Omental fat pad (tissue), 4 donors: ENCODE results near the gene TSPO2. TPM values are rescaled to one million over a fixed set of nuclear protein-coding genes. Genes with fewer than 3 reads are reported as not detected.
A peak's percentile ranks its signal among the peaks of the same experiment; 100 is the strongest.

Source experiments
- ATAC-seq: fragments of 150-250 bp; one replicate; pipeline ENCODE4 v1.9.1; 2016; ENCODE audit warnings: mild to moderate bottlenecking, moderate library complexity; ENCODE audit not compliant: low FRiP score
- DNase-seq: peaks from one replicate; pipeline ENCODE4 v3.0.0-alpha.2; 2019; ENCODE audit warnings: low spot score
- total RNA-seq, 4 donors: library from RNA; depleted of rRNA; stranded (reverse); fragments of >200 nt; gene quantifications; one replicate each; pipeline ENCODE4 v1.1.0, GENCODE V29; 2016
- TF ChIP-seq, protein P1 (sequence below), 3 donors: fragments of 450-650 bp; IDR thresholded peaks; one replicate each; pipeline ENCODE4 v1.5.1; 2016 to 2017; ENCODE audit warnings: antibody characterized with exemption in 3 of 3, mild to moderate bottlenecking in 3 of 3, moderate library complexity in 2 of 3

The TSPO2 gene
- total RNA-seq, 4 donors from 2014 or later, result not detected

DNA sequence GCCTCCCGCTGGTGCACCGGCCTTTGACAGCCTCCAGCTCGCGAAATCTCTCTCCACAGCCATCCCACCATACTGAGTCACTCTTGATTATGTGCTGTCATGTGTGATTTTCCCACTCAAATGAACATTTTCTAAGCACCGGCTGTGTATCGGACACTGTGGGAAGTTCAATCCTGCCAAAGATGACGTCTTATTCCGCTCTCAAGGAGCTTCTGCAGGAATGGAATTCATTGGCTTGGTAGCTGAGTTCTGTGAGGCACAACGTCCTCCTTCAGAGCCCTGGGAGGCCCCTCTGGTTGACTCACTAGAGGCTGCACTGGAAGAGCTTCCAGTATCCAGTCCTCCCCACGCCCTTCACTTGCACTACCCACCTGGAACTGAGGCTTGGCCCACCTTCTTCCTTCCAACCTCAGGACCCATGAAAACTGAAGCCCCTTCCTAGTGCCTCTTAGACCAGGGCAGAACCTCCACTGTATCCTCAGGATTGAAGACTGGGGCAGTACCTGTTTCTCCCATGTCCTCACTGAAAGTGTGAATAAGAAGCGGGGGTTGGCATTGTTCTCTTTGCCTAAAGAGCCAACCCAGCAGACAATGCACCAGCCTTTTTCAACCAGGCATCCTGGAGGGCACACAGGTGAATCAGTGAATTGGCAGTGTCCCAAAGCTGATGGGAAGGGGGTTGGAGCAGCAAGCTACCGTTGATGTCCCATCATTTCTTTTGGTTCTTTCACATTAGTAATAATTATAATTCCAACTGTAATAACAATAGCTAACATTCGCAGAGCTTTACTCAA, 5.0 kb upstream of the TSPO2 start:
- TF ChIP-seq, protein P1, sequence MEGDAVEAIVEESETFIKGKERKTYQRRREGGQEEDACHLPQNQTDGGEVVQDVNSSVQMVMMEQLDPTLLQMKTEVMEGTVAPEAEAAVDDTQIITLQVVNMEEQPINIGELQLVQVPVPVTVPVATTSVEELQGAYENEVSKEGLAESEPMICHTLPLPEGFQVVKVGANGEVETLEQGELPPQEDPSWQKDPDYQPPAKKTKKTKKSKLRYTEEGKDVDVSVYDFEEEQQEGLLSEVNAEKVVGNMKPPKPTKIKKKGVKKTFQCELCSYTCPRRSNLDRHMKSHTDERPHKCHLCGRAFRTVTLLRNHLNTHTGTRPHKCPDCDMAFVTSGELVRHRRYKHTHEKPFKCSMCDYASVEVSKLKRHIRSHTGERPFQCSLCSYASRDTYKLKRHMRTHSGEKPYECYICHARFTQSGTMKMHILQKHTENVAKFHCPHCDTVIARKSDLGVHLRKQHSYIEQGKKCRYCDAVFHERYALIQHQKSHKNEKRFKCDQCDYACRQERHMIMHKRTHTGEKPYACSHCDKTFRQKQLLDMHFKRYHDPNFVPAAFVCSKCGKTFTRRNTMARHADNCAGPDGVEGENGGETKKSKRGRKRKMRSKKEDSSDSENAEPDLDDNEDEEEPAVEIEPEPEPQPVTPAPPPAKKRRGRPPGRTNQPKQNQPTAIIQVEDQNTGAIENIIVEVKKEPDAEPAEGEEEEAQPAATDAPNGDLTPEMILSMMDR (IDR thresholded peaks at IDR 0.05), result no peak
- DNase-seq, result no peak
- ATAC-seq, result no peak

DNA sequence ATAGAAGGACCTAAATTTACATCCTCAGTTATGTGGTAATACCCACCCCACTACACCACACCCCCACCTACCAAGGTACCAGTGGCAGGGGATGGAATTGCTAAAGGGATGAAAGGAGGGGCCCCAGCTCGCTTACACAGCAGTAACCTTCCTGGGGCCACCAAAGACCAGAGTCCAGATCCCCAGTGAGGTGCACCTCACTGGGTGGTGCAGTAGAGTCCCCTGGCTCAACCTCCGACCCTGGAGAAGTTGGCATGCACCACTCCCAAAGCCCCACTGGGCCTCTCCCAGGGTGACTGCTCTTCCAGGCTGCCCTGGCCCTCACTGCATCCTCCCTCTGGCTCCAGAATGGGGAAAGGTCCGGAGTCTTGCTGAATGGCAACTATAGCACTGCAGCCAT, 4.1 kb upstream of the TSPO2 start:
- no peak for ATAC-seq
- no peak for DNase-seq
- TF ChIP-seq, protein P1 (IDR thresholded peaks at IDR 0.05), result no peak

DNA sequence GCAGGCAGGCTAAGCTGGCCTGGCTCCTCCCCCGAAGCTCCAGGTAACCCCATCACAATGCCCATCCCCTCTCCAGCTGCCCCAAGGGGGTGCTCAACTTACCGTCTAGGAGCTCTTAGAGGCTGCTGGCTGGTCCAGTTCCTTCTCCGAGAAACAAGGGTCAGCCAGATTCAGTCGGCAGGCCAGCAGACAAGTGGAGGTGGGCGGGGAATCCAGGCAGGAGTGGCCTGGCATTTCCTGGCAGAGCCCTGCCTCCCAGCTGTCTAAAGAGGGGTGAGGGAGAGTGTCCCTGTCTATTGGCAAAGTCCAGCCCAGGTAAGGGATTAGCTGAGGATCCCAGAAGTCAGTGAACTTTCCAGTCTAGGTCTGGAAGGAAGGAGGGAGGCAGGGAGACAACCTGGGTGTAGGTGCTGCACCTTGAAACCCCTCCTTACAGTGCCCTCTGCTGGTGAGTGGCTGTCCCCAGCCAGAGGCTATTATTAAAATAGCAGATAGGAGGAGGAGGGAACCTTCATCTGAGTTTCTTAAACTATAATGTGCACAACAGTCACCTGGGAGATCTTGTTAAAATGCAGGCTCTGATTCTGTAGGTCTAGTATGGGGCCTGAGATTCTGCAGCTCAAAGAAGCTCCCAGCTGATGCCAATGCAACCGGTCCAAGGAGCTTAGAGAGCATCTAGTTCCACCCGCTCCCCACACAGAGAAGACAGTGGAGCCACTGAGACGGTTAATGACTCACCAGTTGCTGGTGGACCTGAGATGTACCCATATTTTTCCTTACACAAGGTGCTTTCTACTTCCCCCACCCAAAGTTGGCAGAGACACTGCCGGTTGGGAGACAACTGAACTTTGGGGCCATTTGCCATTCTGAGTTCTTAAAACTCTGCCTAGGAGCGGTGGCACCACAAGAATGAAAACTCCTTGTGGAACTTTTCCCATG, 2.9 kb upstream of the TSPO2 start, which contains the start of gene UNC5CL:
TSS of gene UNC5CL (minus strand) at position 162 of the 939 bp plus-strand sequence. CDS start 4,147 bp downstream, outside the sequence.
- DNase-seq, result no peak
- no peak for ATAC-seq

DNA sequence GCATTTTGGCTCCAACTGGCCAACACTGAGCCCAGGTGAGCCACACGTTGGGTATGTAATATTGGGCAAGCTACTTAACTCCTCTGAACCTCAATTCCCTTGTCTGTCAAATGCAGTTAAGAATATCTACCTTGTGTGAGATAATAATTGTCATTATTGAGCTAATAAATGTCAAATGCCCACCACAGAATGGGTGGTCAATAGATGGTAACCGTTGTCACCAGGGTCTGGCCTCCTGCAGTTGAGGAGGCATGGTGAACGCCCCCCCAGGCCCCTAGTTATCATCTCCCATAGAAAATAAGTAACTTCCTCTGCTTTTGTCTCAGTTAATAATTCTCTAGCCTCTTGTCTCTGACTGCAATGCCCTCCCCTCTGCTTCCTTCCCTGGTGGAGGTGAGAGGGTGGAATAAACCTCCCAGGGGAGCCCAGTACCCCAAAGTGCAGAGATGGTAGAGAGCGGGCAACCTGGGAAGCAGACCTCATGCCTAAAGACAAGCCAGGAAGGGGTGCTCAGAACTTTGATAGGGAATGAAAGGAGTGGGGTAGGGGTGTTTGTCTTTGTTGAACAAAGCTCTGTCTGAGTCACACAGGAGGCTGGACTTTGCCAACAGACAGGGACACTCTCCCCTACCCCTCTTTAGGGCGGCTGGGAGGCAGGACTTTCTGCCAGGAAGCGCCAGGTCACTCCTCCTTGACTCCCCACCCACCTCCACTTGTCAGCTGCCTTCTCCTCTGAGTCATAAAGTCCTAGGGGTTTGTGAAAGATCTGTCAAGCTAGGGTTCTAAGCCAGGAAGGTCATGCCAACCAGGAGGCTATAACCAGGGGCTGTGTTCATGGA, 1.9 kb upstream of the TSPO2 start:
- ATAC-seq (peak; percentile 48), DNase-seq (no peak)
- TF ChIP-seq, protein P1 (IDR thresholded peaks at IDR 0.05), result no peak

More for the DNA sequence above, 2.9 kb upstream of the TSPO2 start, which contains the start of gene UNC5CL:
- TF ChIP-seq, protein P1 (IDR thresholded peaks at IDR 0.05), result no peak

DNA sequence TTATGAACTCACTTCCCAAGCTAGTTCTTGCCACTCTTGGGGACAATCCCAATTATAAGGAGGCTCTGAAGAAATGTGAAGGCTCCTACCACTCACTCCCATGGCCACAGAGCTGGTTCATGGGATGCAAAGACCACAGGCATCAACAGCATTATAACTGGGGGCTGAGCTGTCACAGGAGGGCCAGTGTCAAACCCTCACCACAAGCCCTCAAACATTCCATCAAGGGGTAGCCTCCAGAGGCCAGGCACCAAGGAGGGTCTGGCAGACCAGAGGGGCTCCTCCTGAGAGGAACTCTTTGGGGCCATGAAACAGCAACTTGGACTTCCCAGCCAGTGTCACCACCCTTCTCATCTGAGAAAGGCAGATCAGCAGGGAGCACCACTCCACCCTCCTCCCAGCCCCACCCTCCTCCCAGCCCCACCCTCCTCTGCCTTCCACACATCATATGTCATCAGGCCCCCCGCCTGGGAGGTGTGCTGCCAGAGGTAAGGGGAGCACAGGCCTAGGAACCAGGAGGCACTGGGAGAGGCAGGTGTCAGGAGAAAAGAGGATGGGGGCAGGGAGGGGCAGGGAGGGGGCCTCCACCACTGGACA, 1.2 kb upstream of the TSPO2 start:
- TF ChIP-seq, protein P1 (IDR thresholded peaks at IDR 0.05), result no peak

DNA sequence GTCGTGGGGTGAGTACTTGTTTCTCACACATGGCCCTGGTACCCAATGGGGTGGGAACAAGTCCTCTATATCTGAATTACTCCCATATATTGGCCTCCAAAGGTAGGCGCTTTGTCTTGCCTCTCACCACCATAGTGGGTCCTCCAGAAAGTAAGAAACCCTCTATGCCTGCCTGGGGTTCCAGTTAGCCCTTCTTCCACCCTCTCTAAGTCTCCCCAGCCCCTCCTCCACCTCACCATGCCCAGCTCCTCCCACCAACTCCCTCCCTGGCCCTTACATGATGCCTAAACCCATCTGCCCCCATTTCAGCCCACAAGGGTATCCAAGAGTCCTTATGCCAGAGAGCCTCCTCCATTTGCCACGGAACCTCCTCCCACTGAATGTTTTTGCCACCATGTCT, 884 bp downstream of the TSPO2 start:
- no peak for ATAC-seq
- no peak for DNase-seq
- TF ChIP-seq, protein P1 (IDR thresholded peaks at IDR 0.05), result no peak

More for the DNA sequence above, 1.2 kb upstream of the TSPO2 start:
- no peak for ATAC-seq
- DNase-seq, result no peak
